Activated CD4-positive, alpha-beta T cell treated with anti-CD3 and anti-CD28 coated beads, Interleukin-2, Interleukin-4, amounts not matched to agents 100 ng/mL and 50 ng/mL, durations not matched to agents 16 hours and 8 hours (primary cell): Measurements from ENCODE around the gene GRK5.
"Not testable (repeated sequence)": the region's sequence is repeated elsewhere in the genome, so short reads cannot be mapped to it uniquely, and the experiment has no call there.

Experiments used
- DNase-seq: peaks from one replicate; pipeline ENCODE4 v3.0.0-alpha.2; 2020; ENCODE audit warnings: low spot score

GRK5 gene

GRCh38 chr10:119459681-119460340, 252.4 kb downstream of the GRK5 start:
- no peak for DNase-seq

DNA sequence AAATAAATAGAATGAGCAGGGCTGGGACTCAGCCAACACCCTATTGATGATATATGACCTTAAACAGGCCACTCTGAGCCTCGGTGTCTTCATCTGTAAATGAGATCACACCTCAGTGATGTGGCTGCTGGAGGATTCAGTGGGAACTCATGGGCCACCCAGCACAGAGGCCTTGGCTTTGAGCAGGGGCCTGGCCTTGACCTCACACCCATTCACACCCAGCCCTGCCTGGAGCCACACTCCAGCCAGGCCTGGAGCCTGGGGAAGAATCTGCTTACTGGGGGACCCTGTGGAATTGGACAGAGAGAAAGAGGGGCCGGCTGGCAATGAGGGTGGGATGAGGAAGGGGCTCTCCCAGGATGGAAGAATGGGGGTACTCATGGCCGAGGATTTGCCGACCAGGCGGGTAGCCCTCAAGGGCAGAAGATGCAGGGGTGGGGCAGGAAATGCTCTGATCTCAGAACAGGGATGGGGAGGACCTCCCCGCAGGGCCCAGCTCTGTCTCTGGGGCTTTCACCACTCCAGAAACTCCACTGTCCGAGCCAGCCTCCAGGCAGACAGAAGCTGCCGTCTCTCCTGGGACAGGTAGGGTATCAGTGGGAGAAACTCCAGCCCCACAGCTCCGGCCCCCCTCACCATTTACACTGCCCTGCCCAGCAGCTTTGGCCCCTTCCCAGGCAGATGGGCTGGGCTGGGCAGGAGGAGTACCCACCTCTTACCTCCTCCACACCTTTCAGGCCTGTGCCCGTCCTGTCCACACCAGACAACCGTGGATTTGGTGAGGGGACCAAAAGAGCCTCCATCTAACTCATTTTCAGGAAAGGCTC, 253.2 kb downstream of the GRK5 start:
- DNase-seq, result no peak

GRCh38 chr10:119461380-119461779, 254.0 kb downstream of the GRK5 start:
- DNase-seq, result peak; percentile 32

DNA sequence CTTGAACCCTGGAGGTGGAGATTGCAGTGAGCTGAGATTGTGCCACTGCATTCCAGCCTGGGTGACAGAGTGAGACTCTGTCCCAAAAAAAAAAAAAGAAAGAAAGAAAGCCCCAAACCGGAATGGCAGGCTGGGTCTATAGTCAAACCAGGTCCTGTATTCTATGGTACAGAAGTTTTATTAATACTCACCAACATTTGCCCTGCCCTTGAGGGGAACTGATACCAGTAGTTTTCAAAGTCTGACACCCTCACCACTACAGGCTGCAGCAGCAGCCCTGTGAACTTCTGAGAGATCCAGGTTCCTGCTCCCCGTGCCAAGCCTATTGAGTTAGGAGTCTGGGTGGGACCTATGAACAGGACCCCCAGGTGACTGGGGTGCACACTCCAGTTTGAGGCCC, 254.6 kb downstream of the GRK5 start:
- no peak for DNase-seq

DNA sequence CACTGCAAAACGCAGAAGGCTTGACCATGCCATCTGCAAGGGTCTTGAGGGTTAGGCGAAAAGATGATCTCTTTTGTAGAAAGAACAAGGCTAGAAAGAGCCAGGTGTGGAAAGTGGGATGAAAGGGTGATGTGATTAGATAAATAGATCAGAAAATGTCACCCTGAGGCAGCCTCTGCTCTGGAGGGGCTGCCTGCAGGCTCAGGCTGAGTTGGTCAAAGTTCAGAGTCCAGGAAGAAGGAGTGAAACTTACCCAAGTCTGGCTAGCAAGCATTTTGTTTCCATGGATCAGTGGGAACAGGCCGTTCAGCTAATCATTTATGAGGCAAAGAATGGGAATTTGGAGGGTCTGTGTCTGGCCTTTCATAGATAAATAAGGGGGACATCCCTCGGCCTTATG, 255.4 kb downstream of the GRK5 start:
- DNase-seq, result no peak

- DNase-seq, result not testable (repeated sequence)
Measured at GRCh38 chr10:119463195-119463594, 255.8 kb downstream of the GRK5 start.

- no peak for DNase-seq
Measured at GRCh38 chr10:119465085-119465484, 257.7 kb downstream of the GRK5 start.

GRCh38 chr10:119466076-119466475, 258.7 kb downstream of the GRK5 start:
- no peak for DNase-seq

- peak; percentile 17 for DNase-seq
Measured at GRCh38 chr10:119466655-119467054, 259.3 kb downstream of the GRK5 start.

DNA sequence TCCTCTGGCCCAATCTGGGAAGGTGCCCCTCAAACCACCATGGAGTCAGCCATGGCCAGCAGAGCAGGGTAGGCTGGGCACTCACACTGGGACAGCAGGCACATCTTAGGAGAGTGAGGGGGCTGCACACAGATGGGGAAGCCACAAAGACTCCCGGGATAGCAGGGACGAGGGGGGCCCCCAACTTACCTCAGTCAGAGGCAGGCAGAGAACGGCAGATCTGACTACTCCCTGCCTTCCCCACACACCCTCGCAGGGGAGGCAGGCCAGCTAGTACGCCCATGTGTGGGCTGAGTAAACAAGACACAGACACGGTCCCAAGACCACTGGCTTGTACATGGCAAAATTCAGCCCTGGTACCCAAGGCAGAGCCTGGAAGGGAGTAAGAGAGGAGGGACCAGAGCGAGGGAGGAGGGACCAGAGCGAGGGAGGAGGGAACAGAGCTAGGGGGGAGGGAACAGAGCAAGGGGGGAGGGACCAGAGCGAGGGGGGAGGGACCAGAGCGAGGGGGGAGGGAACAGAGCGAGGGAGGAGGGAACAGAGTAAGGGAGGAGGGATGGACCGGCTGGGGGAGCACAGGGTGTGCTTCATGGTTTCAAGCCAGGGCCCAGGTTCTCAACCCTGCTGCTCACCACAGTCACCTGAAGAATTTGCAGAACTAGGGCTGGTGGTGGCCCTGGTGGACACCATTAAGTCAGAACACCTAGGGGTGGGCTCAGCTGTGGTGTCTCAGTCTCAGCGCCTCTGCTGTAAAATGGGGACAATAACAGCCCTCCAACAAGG, 261.4 kb downstream of the GRK5 start:
- no peak for DNase-seq

GRCh38 chr10:119469325-119469707, 261.9 kb downstream of the GRK5 start:
- no peak for DNase-seq

DNA sequence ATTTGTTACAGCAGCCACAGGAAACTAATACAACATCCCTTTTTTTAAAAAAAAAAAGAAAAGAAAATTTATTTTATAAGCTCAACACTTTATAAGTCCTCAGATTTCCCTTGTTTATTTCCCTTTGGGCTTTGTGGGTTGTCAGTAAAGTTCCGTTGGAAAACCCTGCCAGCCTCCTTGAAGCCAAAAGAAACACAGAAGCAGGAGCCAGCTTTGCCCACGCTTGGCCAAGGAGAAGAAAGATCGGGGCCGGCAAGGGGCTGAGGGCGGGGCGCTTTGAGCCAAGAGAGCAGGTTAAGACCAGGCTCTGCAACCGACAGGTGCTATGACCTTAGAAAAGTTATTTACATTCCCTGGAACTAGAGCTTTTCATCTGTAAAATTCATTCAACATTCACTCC, 262.5 kb downstream of the GRK5 start:
- DNase-seq, result no peak

DNA sequence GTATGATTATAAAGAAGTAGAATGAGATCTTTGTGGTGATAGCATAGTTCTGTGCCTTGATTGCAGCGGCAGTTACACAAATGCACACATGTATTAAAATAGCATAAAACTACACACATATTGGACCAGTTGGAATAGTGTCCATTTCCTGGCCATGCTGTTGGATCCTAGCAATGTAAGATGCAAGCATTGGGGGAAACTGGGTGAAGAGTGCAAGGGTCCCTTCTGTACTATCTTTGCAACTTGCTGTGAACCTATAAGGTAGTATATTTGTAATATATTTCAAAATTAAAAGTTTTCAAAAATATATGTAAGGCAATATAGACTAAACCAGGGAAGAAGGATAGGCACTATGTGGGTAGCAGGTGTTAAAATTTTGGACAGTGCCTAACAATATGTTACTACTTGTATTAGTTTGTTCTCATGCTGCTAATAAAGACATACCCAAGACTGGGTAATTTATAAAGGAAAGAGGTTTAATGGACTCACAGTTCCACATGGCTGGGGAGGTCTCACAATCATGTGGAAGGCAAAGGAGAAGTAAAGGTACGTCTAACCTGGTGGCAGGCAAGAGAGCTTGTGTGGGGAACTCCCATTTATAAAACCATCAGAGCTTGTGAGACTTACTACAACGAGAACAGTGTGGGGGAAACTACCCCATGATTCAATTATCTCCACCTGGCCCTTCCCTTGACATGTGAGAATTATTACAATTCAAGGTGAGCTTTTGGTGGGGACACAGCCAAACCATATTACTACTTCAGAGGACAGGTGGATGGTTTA, 263.7 kb downstream of the GRK5 start:
- no peak for DNase-seq

GRCh38 chr10:119473771-119474170, 266.4 kb downstream of the GRK5 start:
- DNase-seq, result no peak

DNA sequence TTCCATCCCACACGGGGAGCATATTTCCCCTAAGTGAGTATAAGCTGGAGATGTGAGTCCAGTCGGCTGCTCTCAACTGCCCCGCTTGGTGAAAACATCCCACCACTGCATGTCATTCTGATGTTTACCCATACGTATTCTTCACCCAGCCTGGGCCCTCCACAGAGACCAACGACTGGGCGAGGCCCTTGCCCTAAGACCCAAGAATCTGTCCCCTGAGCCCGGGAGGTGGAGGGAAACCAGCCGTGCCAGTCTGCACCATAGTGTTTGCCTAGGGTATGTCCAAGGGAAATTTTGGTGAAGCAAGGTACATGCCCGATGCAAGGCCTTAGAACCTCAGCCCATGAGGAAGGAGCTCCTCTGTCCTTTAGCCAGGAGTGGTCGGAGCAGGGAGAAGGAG, 267.2 kb downstream of the GRK5 start:
- no peak for DNase-seq

DNA sequence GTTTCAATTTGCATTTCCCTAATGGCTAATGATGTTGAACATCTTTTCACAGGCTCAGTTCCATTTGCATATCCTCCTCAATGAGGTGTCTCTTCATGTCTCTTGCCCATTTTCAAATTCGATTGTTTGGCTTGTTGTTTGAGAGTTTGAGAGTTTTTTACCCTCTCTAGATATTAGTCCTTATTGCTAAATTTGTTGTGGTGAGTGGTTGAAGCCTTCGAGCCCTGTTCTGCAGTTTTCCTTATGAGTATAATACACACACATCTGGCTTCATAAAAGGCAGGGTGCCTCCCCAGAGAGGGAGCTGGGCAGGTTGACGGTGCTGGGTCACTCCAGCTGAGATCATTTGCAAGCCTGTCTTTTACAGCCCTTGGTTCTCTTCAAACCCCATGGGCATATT, 270.1 kb downstream of the GRK5 start:
- no peak for DNase-seq

DNA sequence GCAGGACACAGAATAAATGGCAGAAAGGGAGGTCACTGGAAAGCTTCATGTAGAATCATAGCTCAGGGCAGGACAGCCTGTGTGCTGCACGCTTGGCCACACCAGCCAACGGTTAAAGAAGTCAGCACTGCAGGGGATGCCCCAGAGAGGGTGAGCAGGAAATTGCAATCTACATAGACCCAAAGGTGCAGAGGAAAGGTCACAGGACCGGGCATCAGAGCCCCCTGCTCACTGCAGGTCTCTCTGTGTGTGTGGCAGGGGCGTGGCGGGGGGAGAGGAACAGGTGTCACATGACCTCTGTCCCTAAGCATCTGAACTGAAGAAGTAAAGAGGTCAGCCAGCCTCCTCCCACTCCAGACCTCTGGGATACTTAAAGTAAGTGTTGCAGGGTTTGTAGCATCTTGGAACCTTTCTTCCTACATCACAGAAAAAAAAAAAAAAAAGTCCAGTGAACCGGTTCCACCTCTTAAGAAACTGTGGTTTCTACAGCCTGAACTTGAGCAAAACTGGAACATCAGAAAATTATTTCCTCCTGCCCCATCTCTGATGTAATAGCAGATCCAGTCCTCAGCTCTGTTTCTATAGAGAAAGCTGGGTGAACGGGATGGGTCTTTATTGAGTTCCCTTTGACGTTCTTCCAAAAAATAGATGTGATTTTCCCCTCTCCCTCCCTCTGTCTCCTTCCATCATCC, 270.9 kb downstream of the GRK5 start:
- peak; percentile 40 for DNase-seq

DNA sequence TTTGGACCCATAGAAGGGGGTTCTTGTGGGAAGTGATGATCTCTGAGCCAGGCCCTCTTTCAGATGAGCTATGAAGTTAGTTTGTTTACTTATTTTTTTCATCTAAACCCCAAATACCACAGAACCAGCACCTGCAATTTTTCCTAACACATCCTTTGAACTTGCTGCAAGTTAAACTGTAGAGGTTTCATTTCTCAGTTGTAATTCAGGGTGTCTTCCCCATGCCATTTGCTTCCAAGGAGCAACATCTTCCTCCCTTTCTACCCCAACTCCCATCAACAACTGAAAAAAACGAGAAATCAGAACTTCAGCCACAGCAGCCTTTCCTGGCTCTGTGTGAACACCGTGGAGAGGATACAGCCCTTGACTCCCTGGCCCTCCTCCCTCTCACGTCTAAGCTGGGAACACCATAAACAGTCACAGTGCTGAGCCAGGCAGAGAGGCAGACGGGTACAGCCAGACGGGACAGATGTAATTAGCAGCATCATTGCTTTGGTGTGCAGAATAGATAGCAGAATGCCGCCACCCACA, 271.5 kb downstream of the GRK5 start:
- DNase-seq, result no peak

DNA sequence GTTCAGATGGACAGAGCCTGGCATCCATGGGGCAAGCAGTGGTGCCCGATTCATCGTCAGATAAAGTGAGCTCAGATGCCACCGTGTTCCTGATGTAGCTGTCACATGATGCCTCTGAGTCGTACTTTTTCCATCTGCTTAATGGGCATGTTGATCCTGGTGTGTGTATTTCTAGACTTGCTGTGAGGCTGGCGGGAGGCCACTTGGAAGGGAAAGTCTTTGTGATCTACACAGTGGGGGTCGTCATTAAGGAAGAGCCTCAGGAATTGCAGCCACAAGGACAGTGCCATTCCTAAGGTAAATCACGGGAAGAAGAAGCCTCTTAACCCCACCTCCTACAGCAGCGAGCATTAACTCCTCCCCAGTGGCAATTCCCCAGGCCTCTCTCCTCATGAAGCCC, 272.2 kb downstream of the GRK5 start:
- no peak for DNase-seq

DNA sequence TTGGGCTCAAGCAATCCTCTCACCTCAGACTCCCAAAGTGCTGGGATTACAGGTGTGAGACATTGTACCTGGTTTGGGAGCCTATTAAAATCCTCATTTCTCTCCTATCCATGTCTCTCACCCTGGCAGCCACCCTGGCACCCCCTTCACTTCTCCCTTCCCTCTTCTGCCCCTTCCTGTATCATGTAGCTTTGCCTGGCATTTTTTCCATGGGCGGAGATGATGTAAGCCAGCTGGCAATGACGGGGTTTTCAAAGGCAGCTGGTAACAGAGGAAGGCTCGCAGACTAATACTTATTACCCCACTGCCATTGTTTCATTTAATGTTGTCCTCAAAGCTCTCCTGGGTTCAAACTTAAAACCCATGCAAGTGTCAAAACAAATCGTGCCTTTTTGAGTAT, 273.3 kb downstream of the GRK5 start:
- no peak for DNase-seq

GRCh38 chr10:119481781-119482426, 274.5 kb downstream of the GRK5 start:
- no peak for DNase-seq
